Activated T-cell treated with anti-CD3 and anti-CD28 coated beads, Interleukin-2, amount 50 U/mL, for 4 hours (primary cell): Measurements from ENCODE around the gene NUDT4. TPM values are rescaled to one million over a fixed set of nuclear protein-coding genes. Genes with fewer than 3 reads are reported as not detected.
"Not testable (repeated sequence)": the region's sequence is repeated elsewhere in the genome, so short reads cannot be mapped to it uniquely, and the experiment has no call there.

ENCODE experiments used
- ATAC-seq, 2 donors: fragments of 200-7000 bp; cut with Tn5 transposase; one replicate each; pipeline ENCODE4 v1.10.0; 2021
- DNase-seq: peaks from one replicate; pipeline ENCODE4 v3.0.0-alpha.2; 2020
- H3K27me3 Mint-ChIP-seq: one replicate; pipeline ENCODE4 v1.8.0; 2021; ENCODE audit warnings: low read depth, mixed read lengths
- H3K36me3 Mint-ChIP-seq: one replicate; pipeline ENCODE4 v1.8.0; 2022; ENCODE audit warnings: mixed read lengths; ENCODE audit not compliant: insufficient read depth
- H3K4me1 Mint-ChIP-seq: one replicate; pipeline ENCODE4 v1.8.0; 2021; ENCODE audit warnings: low read depth, mixed read lengths
- H3K4me3 Mint-ChIP-seq: one replicate; pipeline ENCODE4 v1.8.0; 2021; ENCODE audit warnings: mild to moderate bottlenecking, moderate library complexity, mixed read lengths
- H3K9me3 Mint-ChIP-seq: one replicate; pipeline ENCODE4 v1.8.0; 2021; ENCODE audit warnings: mixed read lengths
- total RNA-seq, 3 donors: library from RNA; stranded (reverse); gene quantifications; one replicate each; pipeline ENCODE4 v1.2.1, GENCODE V29; 2021

NUDT4 gene
- total RNA-seq, 3 donors from 2014 or later, result 89.7 to 108 (median 93.1) TPM

- Mint-ChIP-seq H3K4me3 (peak overlapping the region; percentile 100), H3K36me3 (peaks cover 11% of the 10 kb centered on the region), H3K4me1 (peaks cover 35% of the 10 kb centered on the region)
- ATAC-seq (peak; percentile 61 to 62), DNase-seq (peak; percentile 39)
- H3K9me3 Mint-ChIP-seq, H3K27me3 Mint-ChIP-seq: not testable (repeated sequence)
Measured at GRCh38 chr12:93378196-93378997, 672 bp downstream of the NUDT4 start.

- ATAC-seq, result no peak
- H3K9me3 Mint-ChIP-seq, result no peaks in the 10 kb centered on the region
- H3K36me3 Mint-ChIP-seq, result peaks cover 13% of the 10 kb centered on the region
- no peaks in the 10 kb centered on the region for H3K27me3 Mint-ChIP-seq
- H3K4me3 Mint-ChIP-seq, result peak overlapping the region; percentile 100
- H3K4me1 Mint-ChIP-seq, result peaks cover 40% of the 10 kb centered on the region
- no peak for DNase-seq
Measured at GRCh38 chr12:93378998-93379325, 1.2 kb downstream of the NUDT4 start.

DNA sequence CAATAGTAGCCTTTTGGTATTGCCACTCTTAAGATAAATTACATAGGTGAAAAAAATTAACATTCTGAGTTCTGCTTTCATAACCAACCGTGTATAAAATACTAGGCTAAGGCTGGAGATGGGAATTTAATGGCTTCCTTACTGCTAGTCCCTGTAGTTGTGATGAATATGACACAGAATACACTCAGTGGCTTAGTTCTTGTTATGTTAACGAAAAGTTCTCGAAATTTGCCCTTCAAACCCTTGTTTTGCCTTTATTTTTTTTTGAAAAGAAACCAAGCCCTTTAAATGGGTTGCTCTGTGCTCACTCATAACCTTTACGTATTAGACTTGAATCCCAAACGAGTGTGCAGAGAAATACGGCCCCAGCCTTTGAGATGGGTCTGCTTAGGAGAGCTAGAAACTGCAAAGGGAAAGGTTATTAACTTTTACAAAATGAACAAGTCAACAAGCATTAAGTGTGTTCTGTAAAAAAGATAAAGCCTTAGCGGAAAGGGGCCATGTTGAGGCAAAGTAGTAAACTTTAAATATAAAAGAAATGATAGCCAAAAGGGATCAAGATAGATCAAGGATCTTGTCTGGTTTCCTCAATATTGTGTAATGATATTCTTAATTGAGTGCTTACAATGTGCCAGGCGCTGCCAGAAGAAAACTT lies 1.7 kb downstream of the NUDT4 start:
- DNase-seq (no peak), ATAC-seq (no peak)
- H3K9me3 Mint-ChIP-seq, result no peaks in the 10 kb centered on the region
- peak overlapping the region; percentile 100 for H3K4me3 Mint-ChIP-seq
- no peaks in the 10 kb centered on the region for H3K27me3 Mint-ChIP-seq
- H3K4me1 Mint-ChIP-seq, result peaks cover 40% of the 10 kb centered on the region
- peaks cover 13% of the 10 kb centered on the region for H3K36me3 Mint-ChIP-seq

- no peak for ATAC-seq
- DNase-seq, result no peak
- Mint-ChIP-seq H3K36me3 (peaks cover 14% of the 10 kb centered on the region), H3K4me1 (peaks cover 41% of the 10 kb centered on the region), H3K4me3 (peak overlapping the region; percentile 100), H3K9me3 (no peaks in the 10 kb centered on the region), H3K27me3 (no peaks in the 10 kb centered on the region)
Measured at GRCh38 chr12:93379981-93380361, 2.2 kb downstream of the NUDT4 start.

DNA sequence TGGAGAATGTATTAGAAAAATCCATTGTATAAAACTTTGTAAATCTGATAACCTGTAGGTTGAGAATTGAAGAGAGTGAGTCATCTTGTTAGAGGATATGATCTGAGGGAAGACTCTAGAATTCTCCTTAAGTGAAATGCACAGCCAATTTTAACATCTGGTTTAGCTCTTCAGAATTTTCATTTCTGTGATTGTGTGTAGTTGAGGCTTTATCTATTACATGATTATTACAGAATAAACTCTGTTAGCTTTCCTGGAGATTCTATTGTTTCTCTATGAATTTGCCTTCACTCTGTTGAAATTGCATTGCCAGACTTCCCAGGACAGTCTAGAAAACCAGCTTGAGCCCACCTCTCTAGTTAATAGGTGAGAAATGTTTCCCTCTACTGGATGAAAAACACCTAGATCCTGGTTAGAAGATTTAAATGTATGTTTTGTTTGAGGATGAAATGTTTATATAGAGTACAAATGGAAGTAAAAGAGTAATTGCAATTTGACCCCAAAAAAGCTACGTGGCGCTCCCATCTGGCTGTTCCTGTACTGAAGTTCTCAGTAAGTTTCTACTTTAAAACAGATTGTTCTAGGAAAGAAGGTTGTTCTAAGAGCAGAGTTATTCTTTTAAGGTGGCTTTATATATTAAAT lies 2.9 kb downstream of the NUDT4 start:
- DNase-seq (no peak), ATAC-seq (no peak)
- H3K9me3 Mint-ChIP-seq, result no peaks in the 10 kb centered on the region
- peak overlapping the region; percentile 100 for H3K4me3 Mint-ChIP-seq
- no peaks in the 10 kb centered on the region for H3K27me3 Mint-ChIP-seq
- peaks cover 19% of the 10 kb centered on the region for H3K36me3 Mint-ChIP-seq
- peaks cover 47% of the 10 kb centered on the region for H3K4me1 Mint-ChIP-seq

DNA sequence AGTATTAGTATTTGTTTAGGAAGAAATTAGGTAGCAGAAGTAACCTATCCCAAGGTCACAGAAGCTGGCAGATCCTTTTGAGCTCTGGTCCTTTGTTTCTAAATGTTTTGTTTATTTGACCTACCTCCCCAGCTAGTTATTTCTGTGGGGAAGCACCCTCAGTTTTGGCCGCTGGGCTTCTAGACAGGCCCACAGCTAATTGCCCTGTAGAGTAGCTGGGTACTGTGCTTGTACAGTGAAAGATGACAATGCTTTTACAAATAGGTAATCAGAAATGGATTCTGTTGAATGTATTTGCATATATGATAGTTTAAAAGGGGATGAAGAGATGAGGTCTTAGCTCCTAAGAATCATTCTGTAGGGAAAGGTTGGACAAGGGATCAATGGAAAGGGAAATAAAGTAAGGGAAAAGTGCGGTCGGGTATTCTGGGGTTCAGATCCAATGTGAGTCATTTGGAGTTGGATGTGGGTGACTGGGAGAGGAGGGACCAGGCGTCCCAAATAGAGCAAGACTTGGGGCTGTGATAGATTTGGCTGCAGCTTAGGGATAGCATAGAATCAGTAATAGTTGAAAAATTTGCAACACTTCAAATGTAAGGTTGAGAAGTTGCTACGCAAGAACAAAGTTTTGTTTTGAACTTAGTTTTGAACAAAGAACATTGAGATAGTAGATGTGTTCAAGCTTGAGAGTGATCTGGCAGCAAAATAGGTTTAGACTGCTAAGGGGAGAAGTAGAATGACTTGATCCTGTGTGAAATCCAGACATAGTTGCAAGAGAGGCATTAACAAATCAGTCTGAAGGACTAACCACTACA lies 3.6 kb downstream of the NUDT4 start:
- Mint-ChIP-seq H3K27me3 (no peaks in the 10 kb centered on the region), H3K36me3 (peaks cover 19% of the 10 kb centered on the region), H3K4me1 (peaks cover 47% of the 10 kb centered on the region), H3K9me3 (no peaks in the 10 kb centered on the region), H3K4me3 (peak overlapping the region; percentile 100)
- no peak for ATAC-seq
- no peak for DNase-seq

- Mint-ChIP-seq H3K4me3 (peak overlapping the region; percentile 100), H3K36me3 (peaks cover 19% of the 10 kb centered on the region), H3K4me1 (peaks cover 50% of the 10 kb centered on the region)
- H3K27me3 Mint-ChIP-seq, DNase-seq, ATAC-seq, H3K9me3 Mint-ChIP-seq: not testable (repeated sequence)
Measured at GRCh38 chr12:93381976-93382437, 4.3 kb downstream of the NUDT4 start.

- Mint-ChIP-seq H3K36me3 (peaks cover 26% of the 10 kb centered on the region), H3K4me1 (peaks cover 59% of the 10 kb centered on the region), H3K27me3 (no peaks in the 10 kb centered on the region), H3K4me3 (peak overlapping the region; percentile 26), H3K9me3 (no peaks in the 10 kb centered on the region)
- peak; percentile 95 for ATAC-seq
- peak; percentile 18 for DNase-seq
Measured at GRCh38 chr12:93387780-93388179, 10.1 kb downstream of the NUDT4 start.

GRCh38 chr12:93390031-93390430 lies 12.3 kb downstream of the NUDT4 start:
- ATAC-seq, result no peak
- Mint-ChIP-seq H3K9me3 (no peaks in the 10 kb centered on the region), H3K4me1 (peaks cover 46% of the 10 kb centered on the region), H3K27me3 (no peaks in the 10 kb centered on the region), H3K4me3 (no peak overlapping the region), H3K36me3 (peaks cover 20% of the 10 kb centered on the region)
- no peak for DNase-seq

- ATAC-seq, result no peak
- H3K36me3 Mint-ChIP-seq, result peaks cover 15% of the 10 kb centered on the region
- H3K9me3 Mint-ChIP-seq, result no peaks in the 10 kb centered on the region
- H3K27me3 Mint-ChIP-seq, result no peaks in the 10 kb centered on the region
- DNase-seq, result no peak
- no peak overlapping the region for H3K4me3 Mint-ChIP-seq
- H3K4me1 Mint-ChIP-seq, result peaks cover 41% of the 10 kb centered on the region
Measured at GRCh38 chr12:93390549-93391297, 13.0 kb downstream of the NUDT4 start.

GRCh38 chr12:93393425-93393824 lies 15.7 kb downstream of the NUDT4 start:
- H3K4me3 Mint-ChIP-seq, result no peak overlapping the region
- peaks cover 24% of the 10 kb centered on the region for H3K4me1 Mint-ChIP-seq
- no peaks in the 10 kb centered on the region for H3K9me3 Mint-ChIP-seq
- ATAC-seq (no peak), DNase-seq (no peak)
- peaks cover 11% of the 10 kb centered on the region for H3K36me3 Mint-ChIP-seq
- H3K27me3 Mint-ChIP-seq, result no peaks in the 10 kb centered on the region

DNA sequence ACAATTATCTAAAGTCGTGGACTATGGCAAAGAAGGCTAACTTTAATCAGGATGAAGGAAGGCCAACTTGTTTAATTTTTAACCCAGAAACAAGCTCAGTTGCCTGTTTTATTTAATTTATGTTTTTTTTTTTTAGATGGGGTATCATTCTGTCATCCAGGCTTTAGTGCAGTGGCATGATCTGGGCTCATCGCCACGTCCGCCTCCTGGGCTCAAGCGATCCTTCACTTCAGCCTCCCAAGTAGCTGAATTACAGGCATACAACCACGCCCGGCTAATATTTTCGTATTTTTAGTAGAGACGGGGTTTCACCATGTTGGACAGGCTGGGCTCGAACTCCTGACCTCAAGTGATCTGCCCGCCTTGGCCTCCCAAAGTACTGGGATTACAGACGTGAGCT lies 19.7 kb downstream of the NUDT4 start:
- Mint-ChIP-seq H3K9me3 (no peaks in the 10 kb centered on the region), H3K4me1 (peaks cover 3% of the 10 kb centered on the region), H3K4me3 (no peak overlapping the region), H3K36me3 (peaks cover 9% of the 10 kb centered on the region), H3K27me3 (no peaks in the 10 kb centered on the region)
- DNase-seq, result no peak
- no peak for ATAC-seq

DNA sequence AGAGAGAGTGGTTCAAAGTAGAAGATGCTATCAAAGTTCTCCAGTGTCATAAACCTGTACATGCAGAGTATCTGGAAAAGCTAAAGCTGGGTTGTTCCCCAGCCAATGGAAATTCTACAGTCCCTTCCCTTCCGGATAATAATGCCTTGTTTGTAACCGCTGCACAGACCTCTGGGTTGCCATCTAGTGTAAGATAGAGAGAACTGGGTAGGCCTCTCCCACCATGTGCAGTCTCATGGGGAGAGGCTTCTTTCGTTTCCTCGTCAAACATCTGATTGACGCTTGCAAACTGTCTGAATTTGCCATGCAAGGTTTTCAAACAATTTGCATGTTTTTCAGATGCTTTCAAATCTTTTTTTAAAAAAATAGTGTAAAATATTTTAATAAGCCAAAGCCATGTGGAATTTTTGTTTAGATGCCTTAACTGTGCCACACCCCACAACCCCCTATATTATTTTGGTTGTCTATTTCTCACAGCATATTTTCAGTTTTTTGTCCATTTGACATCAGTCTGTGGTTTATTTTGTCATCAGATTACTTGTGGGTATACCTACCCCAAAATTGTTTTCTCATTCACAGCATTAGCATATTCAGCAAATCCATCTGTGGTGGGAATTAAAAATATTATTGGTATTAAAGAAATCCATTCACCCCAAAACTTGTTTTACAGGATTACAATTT lies 21.6 kb downstream of the NUDT4 start:
- not testable (repeated sequence) for DNase-seq, H3K27me3 Mint-ChIP-seq, H3K4me1 Mint-ChIP-seq, H3K9me3 Mint-ChIP-seq, H3K4me3 Mint-ChIP-seq
- ATAC-seq, result peak; percentile 96
- H3K36me3 Mint-ChIP-seq, result peaks cover 11% of the 10 kb centered on the region
